HT1080 (cell line): Measurements from ENCODE around the gene LCK. TPM values are rescaled to one million over a fixed set of nuclear protein-coding genes. Genes with fewer than 3 reads are reported as not detected.
A peak's percentile ranks its signal among the peaks of the same experiment; 100 is the strongest.
"Not testable (repeated sequence)": the region's sequence is repeated elsewhere in the genome, so short reads cannot be mapped to it uniquely, and the experiment has no call there.

Source experiments
- DNase-seq: peaks from one replicate; pipeline ENCODE4 v3.0.0-alpha.2; 2015; ENCODE audit warnings: low read depth
- total RNA-seq: library from RNA; depleted of rRNA; stranded (reverse); fragments of >200 nt; shearing (Covaris generic); gene quantifications from 2 replicates; pipeline ENCODE4 v1.2.3, GENCODE V29; 2014

LCK gene
- total RNA-seq, 1 experiment from 2014 or later, result 0.16 TPM

GRCh38 chr1:32239337-32239736 is 11.7 kb upstream of the LCK start:
- no peak for DNase-seq

GRCh38 chr1:32239790-32240139 is 11.3 kb upstream of the LCK start:
- no peak for DNase-seq

- no peak for DNase-seq
These were observed 10.7 kb upstream of the LCK start for GRCh38 chr1:32240140-32240951.

GRCh38 chr1:32241001-32241763 is 9.9 kb upstream of the LCK start:
- DNase-seq, result no peak

GRCh38 chr1:32242341-32242851 is 8.7 kb upstream of the LCK start:
- DNase-seq, result no peak

GRCh38 chr1:32246888-32247273 is 4.2 kb upstream of the LCK start, which contains the start of gene FAM167B:
TSS of gene FAM167B (plus strand) at chr1:32247222. CDS start at chr1:32247422, 200 bp downstream.
- peak; percentile 81 for DNase-seq

- no peak for DNase-seq
These were observed 3.6 kb upstream of the LCK start for GRCh38 chr1:32247452-32247851.

GRCh38 chr1:32247983-32248889 is 2.8 kb upstream of the LCK start:
- peak; percentile 63 for DNase-seq

GRCh38 chr1:32249831-32250525 is 1.1 kb upstream of the LCK start:
- DNase-seq, result peak; percentile 51

GRCh38 chr1:32255072-32256071 is 4.3 kb downstream of the LCK start:
- no peak for DNase-seq

- DNase-seq, result no peak
These were observed 5.6 kb downstream of the LCK start for GRCh38 chr1:32256473-32257226.

GRCh38 chr1:32257227-32257508 is 6.1 kb downstream of the LCK start:
- no peak for DNase-seq

GRCh38 chr1:32263236-32263593 is 12.2 kb downstream of the LCK start:
- DNase-seq, result not testable (repeated sequence)

- DNase-seq, result no peak
These were observed 12.7 kb downstream of the LCK start for GRCh38 chr1:32263744-32264143.

- no peak for DNase-seq
These were observed 14.8 kb downstream of the LCK start for GRCh38 chr1:32265846-32266245.

- peak; percentile 29 for DNase-seq
These were observed 16.0 kb downstream of the LCK start for GRCh38 chr1:32266921-32267591.

GRCh38 chr1:32269744-32270143 is 18.7 kb downstream of the LCK start:
- no peak for DNase-seq
